IMR-90 (cell line): ENCODE results near the gene CMC2. TPM values are rescaled to one million over a fixed set of nuclear protein-coding genes. Genes with fewer than 3 reads are reported as not detected.
A peak's percentile ranks its signal among the peaks of the same experiment; 100 is the strongest.

ENCODE experiments used
- ATAC-seq: fragments of 200-7000 bp; cut with Tn5 transposase; 2 replicates; pipeline ENCODE4 v1.9.1; 2020; ENCODE audit warnings: low read depth, mild to moderate bottlenecking, moderate library complexity
- BruUV-seq: library from RNA; stranded (reverse); fragments of 400-500 nt; replicated peaks from 2 replicates; lab custom pipeline; 2021; lab: Mats Ljungman, UMichigan
- CTCF ChIA-PET: fragments of 300-600 bp; formaldehyde crosslinking; extraction: SDS; loops from one replicate; lab custom pipeline; 2021; ENCODE audit warnings: antibody characterized with exemption; lab: Yijun Ruan, JAX
- POLR2A ChIA-PET: fragments of 300-600 bp; sonication (Branson Sonifier 250); formaldehyde crosslinking; loops from one replicate; lab custom pipeline; 2022; ENCODE audit warnings: antibody characterized with exemption; ENCODE audit not compliant: unreplicated experiment; lab: Charles Lee
- DNase-seq: peaks from one replicate; pipeline ENCODE4 v3.0.0; 2013
- H2AFZ ChIP-seq: replicated peaks from 2 replicates; pipeline ENCODE3; 2013; ENCODE audit warnings: low read length, mild to moderate bottlenecking; ENCODE audit not compliant: poor library complexity
- H2AK5ac ChIP-seq: 2 replicates; pipeline ENCODE4 v1.6.1; 2013; ENCODE audit warnings: low read depth, low read length, inconsistent platforms
- H2AK9ac ChIP-seq: replicated peaks from 2 replicates; pipeline ENCODE3; 2013; ENCODE audit warnings: mild to moderate bottlenecking, low read depth, low read length, moderate library complexity; ENCODE audit not compliant: poor library complexity
- H2BK120ac ChIP-seq: 2 replicates; pipeline ENCODE4 v1.6.1; 2013; ENCODE audit warnings: low read depth, low read length, inconsistent platforms
- H2BK15ac ChIP-seq: 3 replicates; pipeline ENCODE4 v1.6.1; 2013; ENCODE audit warnings: low read depth, low read length, inconsistent platforms
- H2BK20ac ChIP-seq: 2 replicates; pipeline ENCODE4 v1.6.1; 2013; ENCODE audit warnings: low read depth, mild to moderate bottlenecking, inconsistent platforms, low read length, moderate library complexity
- H2BK5ac ChIP-seq: 2 replicates; pipeline ENCODE4 v1.6.1; 2013; ENCODE audit warnings: mild to moderate bottlenecking, low read depth, low read length, inconsistent platforms; ENCODE audit not compliant: poor library complexity, severe bottlenecking
- H3K14ac ChIP-seq: replicated peaks from 2 replicates; pipeline ENCODE4 v1.6.1; 2013; ENCODE audit warnings: low read depth, low read length, inconsistent platforms
- H3K18ac ChIP-seq: 2 replicates; pipeline ENCODE4 v1.6.1; 2013; ENCODE audit warnings: low read depth, low read length, control low read depth
- H3K23ac ChIP-seq: 2 replicates; pipeline ENCODE4 v1.6.1; 2013; ENCODE audit warnings: low read depth, low read length, inconsistent platforms
- H3K27ac ChIP-seq: 2 replicates; pipeline ENCODE4 v1.5.1; 2013; ENCODE audit warnings: mild to moderate bottlenecking, control low read depth, low read length; ENCODE audit not compliant: insufficient read depth
- H3K27me3 ChIP-seq: 2 replicates; pipeline ENCODE4 v1.6.1; 2013; ENCODE audit warnings: low read length; ENCODE audit not compliant: control insufficient read depth, insufficient read depth
- H3K36me3 ChIP-seq: 2 replicates; pipeline ENCODE4 v1.6.1; 2013; ENCODE audit warnings: low read length, mixed read lengths; ENCODE audit not compliant: control insufficient read depth, insufficient read depth
- H3K4ac ChIP-seq: 2 replicates; pipeline ENCODE4 v1.6.1; 2013; ENCODE audit warnings: low read depth, low read length, inconsistent platforms
- H3K4me1 ChIP-seq: 2 replicates; pipeline ENCODE4 v1.6.1; 2013; ENCODE audit warnings: low read length, mixed read lengths; ENCODE audit not compliant: control insufficient read depth, insufficient read depth
- H3K4me2 ChIP-seq: 2 replicates; pipeline ENCODE4 v1.6.1; 2013; ENCODE audit warnings: low read depth, mild to moderate bottlenecking, control low read depth, low read length, moderate library complexity
- H3K4me3 ChIP-seq: 2 replicates; pipeline ENCODE4 v1.5.1; 2013; ENCODE audit warnings: low read depth, mild to moderate bottlenecking, control low read depth, low read length, moderate library complexity; ENCODE audit not compliant: insufficient read depth
- H3K56ac ChIP-seq: 2 replicates; pipeline ENCODE4 v1.6.1; 2013; ENCODE audit warnings: low read length, inconsistent platforms; ENCODE audit not compliant: insufficient read depth; ENCODE audit errors: extremely low read depth
- H3K79me1 ChIP-seq, 2 experiments: 2 replicates each; pipeline ENCODE4 v1.6.1; 2013; ENCODE audit warnings: low read length in 2 of 2, inconsistent platforms in 1 of 2, low read depth in 1 of 2
- H3K9ac ChIP-seq: 2 replicates; pipeline ENCODE4 v1.6.1; 2013; ENCODE audit warnings: low read depth, low read length, control low read depth
- H3K9me1 ChIP-seq: 2 replicates; pipeline ENCODE4 v1.6.1; 2013; ENCODE audit warnings: low read length, inconsistent platforms; ENCODE audit not compliant: insufficient read depth
- H3K9me3 ChIP-seq: 2 replicates; pipeline ENCODE4 v1.6.1; 2013; ENCODE audit warnings: low read length; ENCODE audit not compliant: control insufficient read depth, insufficient read depth
- H4K20me1 ChIP-seq: 2 replicates; pipeline ENCODE4 v1.6.1; 2013; ENCODE audit warnings: low read length, inconsistent platforms; ENCODE audit not compliant: insufficient read depth
- H4K5ac ChIP-seq: 2 replicates; pipeline ENCODE4 v1.6.1; 2013; ENCODE audit warnings: mild to moderate bottlenecking, low read depth, low read length, control low read depth
- H4K8ac ChIP-seq, 2 experiments: 2 replicates each; pipeline ENCODE4 v1.6.1; 2013; ENCODE audit warnings: low read depth in 2 of 2, low read length in 2 of 2, control low read depth in 1 of 2, inconsistent platforms in 1 of 2
- H4K91ac ChIP-seq: 2 replicates; pipeline ENCODE4 v1.6.1; 2013; ENCODE audit warnings: low read depth, low read length, inconsistent platforms; ENCODE audit not compliant: insufficient read depth
- BHLHE40 ChIP-seq: fragments of 150-350 bp; IDR thresholded peaks from 2 replicates; pipeline ENCODE4 v1.6.1; 2016; ENCODE audit warnings: mild to moderate bottlenecking, low read depth, low read length
- CEBPB ChIP-seq: IDR thresholded peaks from 2 replicates; pipeline ENCODE4 v1.6.1; 2012; ENCODE audit warnings: low read depth, low read length, improper control_type of control experiment
- MXI1 ChIP-seq: IDR thresholded peaks from 2 replicates; pipeline ENCODE4 v1.6.1; 2012; ENCODE audit warnings: low read depth, mild to moderate bottlenecking, low read length, moderate library complexity, borderline replicate concordance
- NFE2L2 ChIP-seq: fragments of 150-350 bp; IDR thresholded peaks from 2 replicates; pipeline ENCODE4 v1.6.1; 2016; ENCODE audit warnings: low read depth, mild to moderate bottlenecking, low read length
- POLR2A ChIP-seq: IDR thresholded peaks from 2 replicates; pipeline ENCODE4 v1.6.1; 2012; ENCODE audit warnings: mild to moderate bottlenecking, low read depth, low read length
- RAD21 ChIP-seq: IDR thresholded peaks from 2 replicates; pipeline ENCODE4 v1.6.1; 2012; ENCODE audit warnings: low read length, improper control_type of control experiment
- RCOR1 ChIP-seq: IDR thresholded peaks from 2 replicates; pipeline ENCODE4 v1.6.1; 2012; ENCODE audit warnings: mild to moderate bottlenecking, low read length, improper control_type of control experiment; ENCODE audit not compliant: insufficient replicate concordance
- RFX5 ChIP-seq: IDR thresholded peaks from 2 replicates; pipeline ENCODE4 v1.8.0; 2012; ENCODE audit warnings: low read depth, mild to moderate bottlenecking, low read length, moderate library complexity
- dilution Hi-C: fragments of 300-500 bp; cut with HindIII; formaldehyde crosslinking; loops from one replicate; pipeline ENCODE4 v1.14.3; 2018; ENCODE audit warnings: low sequenced_read_pairs; ENCODE audit not compliant: unreplicated experiment
- in situ Hi-C: fragments of 300-500 bp; cut with MboI; formaldehyde crosslinking; loops from 3 replicates; pipeline ENCODE4 v1.14.3; 2019; ENCODE audit warnings: low sequenced_read_pairs, inconsistent platforms, mixed read lengths
- intact Hi-C: fragments of 100-400 bp; cut with micrococcal nuclease; formaldehyde crosslinking; loops from 2 replicates; pipeline ENCODE4 v1.10.0; 2022
- polyA plus RNA-seq, 3 experiments: library from polyadenylated mRNA; depleted of rRNA; stranded (reverse); fragments of >200 nt; gene quantifications; 2 replicates each; pipeline ENCODE4 v1.2.3, GENCODE V29; 2012; ENCODE audit warnings: low replicate concordance in 1 of 3
- total RNA-seq: library from RNA; depleted of rRNA; stranded (reverse); fragments of >200 nt; gene quantifications from 2 replicates; pipeline ENCODE4 v1.2.3, GENCODE V29; 2012
- TF ChIP-seq, protein P1 (sequence below): conservative IDR thresholded peaks from 2 replicates; pipeline ENCODE4 v1.5.1; 2012; ENCODE audit warnings: mild to moderate bottlenecking, low read depth, low read length, improper control_type of control experiment
- TF ChIP-seq, protein P2 (sequence below): fragments of 150-350 bp; IDR thresholded peaks from 2 replicates; pipeline ENCODE4 v1.6.1; 2017; ENCODE audit warnings: mild to moderate bottlenecking, antibody characterized with exemption, low read length, low read depth

The CMC2 gene
- total and polyA plus RNA-seq, 2 of the 4 experiments (the other 2 are of a cell fraction) = 57.0 to 104 TPM

DNA sequence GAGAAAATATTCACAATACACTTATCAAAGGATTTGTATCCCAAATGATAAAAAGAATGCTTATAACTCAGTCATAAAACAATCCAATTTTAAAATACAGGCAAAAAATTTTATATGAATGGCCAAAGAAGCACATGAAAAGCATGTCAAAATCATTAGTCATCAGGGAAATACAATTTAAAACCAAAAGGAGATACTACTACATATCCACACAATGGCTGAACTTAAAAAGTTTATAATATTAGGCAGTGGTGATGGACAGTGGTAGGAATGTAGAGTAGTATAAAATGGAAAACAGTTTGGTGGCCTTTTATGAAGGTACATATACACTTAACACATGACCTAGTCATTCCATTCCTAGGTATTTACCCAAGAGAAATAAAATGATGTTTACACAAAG, 12.2 kb downstream of the CMC2 start:
- H3K4ac ChIP-seq = no peak overlapping the region
- H3K18ac ChIP-seq = no peak overlapping the region
- no peak overlapping the region for H3K23ac ChIP-seq
- intact Hi-C loops (no loop called here), dilution Hi-C loops (no loop called here), in situ Hi-C loops (no loop called here)
- H2BK5ac ChIP-seq = peak overlapping the region; percentile 17
- H2BK20ac ChIP-seq = no peak overlapping the region
- no peak overlapping the region for H3K14ac ChIP-seq
- BruUV-seq = no TSS peak
- H3K9me1 ChIP-seq = no peaks in the 10 kb centered on the region; the same call in 1 of the 2 replicates
- no peak for TF ChIP-seq BHLHE40
- TF ChIP-seq POLR2A = no peak
- no peak for TF ChIP-seq RCOR1
- TF ChIP-seq, protein P1, sequence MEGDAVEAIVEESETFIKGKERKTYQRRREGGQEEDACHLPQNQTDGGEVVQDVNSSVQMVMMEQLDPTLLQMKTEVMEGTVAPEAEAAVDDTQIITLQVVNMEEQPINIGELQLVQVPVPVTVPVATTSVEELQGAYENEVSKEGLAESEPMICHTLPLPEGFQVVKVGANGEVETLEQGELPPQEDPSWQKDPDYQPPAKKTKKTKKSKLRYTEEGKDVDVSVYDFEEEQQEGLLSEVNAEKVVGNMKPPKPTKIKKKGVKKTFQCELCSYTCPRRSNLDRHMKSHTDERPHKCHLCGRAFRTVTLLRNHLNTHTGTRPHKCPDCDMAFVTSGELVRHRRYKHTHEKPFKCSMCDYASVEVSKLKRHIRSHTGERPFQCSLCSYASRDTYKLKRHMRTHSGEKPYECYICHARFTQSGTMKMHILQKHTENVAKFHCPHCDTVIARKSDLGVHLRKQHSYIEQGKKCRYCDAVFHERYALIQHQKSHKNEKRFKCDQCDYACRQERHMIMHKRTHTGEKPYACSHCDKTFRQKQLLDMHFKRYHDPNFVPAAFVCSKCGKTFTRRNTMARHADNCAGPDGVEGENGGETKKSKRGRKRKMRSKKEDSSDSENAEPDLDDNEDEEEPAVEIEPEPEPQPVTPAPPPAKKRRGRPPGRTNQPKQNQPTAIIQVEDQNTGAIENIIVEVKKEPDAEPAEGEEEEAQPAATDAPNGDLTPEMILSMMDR = no peak
- TF ChIP-seq, protein P2, sequence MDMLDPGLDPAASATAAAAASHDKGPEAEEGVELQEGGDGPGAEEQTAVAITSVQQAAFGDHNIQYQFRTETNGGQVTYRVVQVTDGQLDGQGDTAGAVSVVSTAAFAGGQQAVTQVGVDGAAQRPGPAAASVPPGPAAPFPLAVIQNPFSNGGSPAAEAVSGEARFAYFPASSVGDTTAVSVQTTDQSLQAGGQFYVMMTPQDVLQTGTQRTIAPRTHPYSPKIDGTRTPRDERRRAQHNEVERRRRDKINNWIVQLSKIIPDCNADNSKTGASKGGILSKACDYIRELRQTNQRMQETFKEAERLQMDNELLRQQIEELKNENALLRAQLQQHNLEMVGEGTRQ = no peak
- TF ChIP-seq NFE2L2 = no peak
- no peak for TF ChIP-seq RAD21
- TF ChIP-seq CEBPB = no peak
- no peak for TF ChIP-seq RFX5
- no peak for TF ChIP-seq MXI1
- H3K79me1 ChIP-seq = peaks cover 27 to 45% of the 10 kb centered on the region in 2 experiments
- H2AFZ ChIP-seq = no peak overlapping the region
- no peak overlapping the region for H2BK120ac ChIP-seq
- no peaks in the 10 kb centered on the region for H3K27me3 ChIP-seq
- H3K4me1 ChIP-seq = peaks cover 13% of the 10 kb centered on the region
- no peaks in the 10 kb centered on the region for H3K9me3 ChIP-seq
- no peak overlapping the region for H3K4me3 ChIP-seq
- no peak overlapping the region for H3K27ac ChIP-seq
- H4K8ac ChIP-seq = no peak overlapping the region
- no peak overlapping the region for H3K9ac ChIP-seq
- ChIA-PET CTCF (no interaction called here), POLR2A (no interaction called here)
- DNase-seq = peak; percentile 39
- H2AK5ac ChIP-seq = no peak overlapping the region
- H4K5ac ChIP-seq = no peak overlapping the region
- H3K56ac ChIP-seq = no peak overlapping the region
- H2BK15ac ChIP-seq = no peak overlapping the region
- H3K4me2 ChIP-seq = no peak overlapping the region
- no peak for ATAC-seq
- no peak overlapping the region for H4K91ac ChIP-seq
- no peaks in the 10 kb centered on the region; the same call in 1 of the 2 replicates for H3K36me3 ChIP-seq
- H4K20me1 ChIP-seq = no peaks in the 10 kb centered on the region; the same call in 1 of the 2 replicates
- no peak overlapping the region for H2AK9ac ChIP-seq
